GM18858 (cell line): ENCODE measurements around the gene PLEKHG4B.

Experiments used
- ATAC-seq: cut with Tn5 transposase; IDR thresholded peaks from one replicate; pipeline ENCODE4 v1.9.1; 2021; ENCODE audit not compliant: unreplicated experiment

PLEKHG4B gene

DNA sequence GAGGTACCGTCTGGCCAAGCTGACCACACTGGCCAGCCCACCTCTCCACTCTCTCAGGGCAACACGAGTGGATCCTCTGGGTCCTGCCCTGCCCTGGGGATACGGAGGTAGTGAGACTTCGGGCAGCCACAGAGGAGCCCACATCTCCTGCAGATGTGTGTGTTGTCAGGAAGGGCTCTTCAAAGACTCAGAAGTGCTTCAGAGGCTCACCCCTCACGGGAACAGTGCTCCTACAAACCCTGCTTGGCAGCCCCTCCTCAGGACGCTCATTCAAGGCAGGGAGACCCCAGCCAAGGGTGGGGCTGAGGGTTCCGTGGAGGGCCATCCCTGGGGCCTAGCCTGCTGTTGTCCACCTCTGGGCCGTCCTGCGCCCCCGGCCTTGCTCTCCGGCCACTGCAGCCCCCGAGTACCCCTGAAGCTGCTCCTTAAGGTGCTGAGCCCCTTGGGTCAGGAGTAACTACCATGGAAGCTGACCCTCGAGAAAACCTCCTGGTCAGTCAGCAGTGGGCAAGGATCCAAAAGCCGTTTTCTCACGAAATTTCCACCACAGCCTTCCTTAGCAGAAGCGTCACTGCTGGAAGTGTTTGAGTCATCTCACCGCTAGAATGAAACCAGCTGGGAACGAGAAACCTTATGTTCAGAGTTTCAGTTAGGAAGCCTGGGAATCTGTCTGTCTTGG is 76.2 kb downstream of the PLEKHG4B start:
- ATAC-seq: no peak

- no peak for ATAC-seq
Measured at GRCh38 chr5:169071-169727, 77.2 kb downstream of the PLEKHG4B start.

GRCh38 chr5:169728-170094 is 77.7 kb downstream of the PLEKHG4B start:
- ATAC-seq: no peak

GRCh38 chr5:170971-171800 is 79.2 kb downstream of the PLEKHG4B start:
- ATAC-seq: no peak

GRCh38 chr5:171801-172331 is 79.9 kb downstream of the PLEKHG4B start:
- ATAC-seq: no peak

DNA sequence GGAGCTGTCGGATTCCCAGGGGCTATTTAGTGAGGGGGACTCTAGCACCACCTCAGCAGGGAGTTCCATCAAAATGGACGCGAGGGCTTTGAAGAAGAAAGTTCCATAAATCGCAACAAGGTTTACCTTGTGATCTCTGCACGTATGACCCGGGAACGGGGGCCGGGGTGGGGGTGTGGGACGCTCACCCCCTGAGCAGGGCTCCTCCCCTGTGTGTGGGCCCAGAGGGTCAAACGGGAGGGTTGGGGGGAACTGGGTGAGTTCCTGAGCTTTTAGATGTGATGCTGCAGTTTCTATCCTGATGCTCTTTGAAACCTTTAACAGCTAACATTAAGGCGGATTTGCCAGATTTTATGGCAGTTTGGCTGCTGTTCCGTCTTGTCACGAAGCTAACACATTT is 80.5 kb downstream of the PLEKHG4B start:
- no peak for ATAC-seq

DNA sequence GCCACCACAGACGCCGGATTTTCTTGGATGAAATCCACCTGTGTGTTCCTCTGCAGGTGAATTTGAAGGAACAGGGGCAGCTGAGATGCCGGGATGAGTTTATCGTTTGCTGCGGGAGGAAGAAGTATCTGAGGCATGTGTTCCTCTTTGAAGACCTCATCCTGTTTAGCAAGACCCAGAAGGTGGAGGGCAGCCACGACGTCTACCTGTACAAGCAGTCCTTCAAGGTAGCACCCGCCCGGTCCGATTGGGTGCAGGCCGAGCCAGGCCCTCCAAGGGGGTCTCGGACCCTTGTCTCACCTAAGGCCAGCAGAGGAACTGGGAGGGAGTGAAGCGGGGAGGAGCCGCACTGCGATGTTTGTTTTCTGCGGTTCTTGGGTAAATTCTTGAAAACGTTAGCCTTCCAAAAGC is 80.9 kb downstream of the PLEKHG4B start:
- no peak for ATAC-seq

GRCh38 chr5:173392-174290 is 81.7 kb downstream of the PLEKHG4B start:
- no peak for ATAC-seq

DNA sequence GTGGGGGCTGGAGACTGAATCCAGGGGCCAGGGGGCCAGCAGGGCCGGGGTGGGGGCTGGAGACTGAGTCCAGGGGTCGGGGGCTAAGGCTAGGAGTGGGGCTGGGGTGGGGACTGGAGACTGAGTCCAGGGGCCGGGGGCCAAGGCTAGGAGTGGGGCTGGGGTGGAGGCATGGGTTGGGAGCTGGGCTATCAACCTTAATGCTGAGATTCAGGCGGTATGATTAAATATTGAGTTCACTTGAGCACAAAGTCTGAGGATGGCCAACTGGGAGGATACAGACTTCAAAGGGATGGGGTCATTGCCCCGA is 82.3 kb downstream of the PLEKHG4B start:
- ATAC-seq: no peak

GRCh38 chr5:174876-175465 is 83.0 kb downstream of the PLEKHG4B start:
- ATAC-seq: no peak

GRCh38 chr5:176296-176823 is 84.4 kb downstream of the PLEKHG4B start:
- ATAC-seq: no peak

DNA sequence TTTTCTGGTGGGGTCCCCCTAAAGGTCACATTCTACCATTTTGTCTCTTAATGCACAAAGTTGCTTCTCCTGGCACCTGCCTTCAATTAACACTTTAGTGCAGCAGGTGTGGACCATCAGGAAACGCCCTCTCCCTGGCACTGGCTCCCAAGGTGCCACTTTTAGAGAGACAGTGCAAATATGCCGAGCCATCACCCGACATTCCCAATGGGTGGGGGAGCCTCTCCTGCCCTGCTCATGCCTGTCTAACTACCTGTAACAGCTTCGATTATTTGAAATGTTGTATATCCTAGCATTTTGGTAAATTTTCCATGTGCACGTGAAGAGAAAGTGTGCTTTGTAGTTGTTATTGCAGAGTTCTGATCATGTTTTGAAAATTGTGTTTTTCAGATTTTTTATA is 86.1 kb downstream of the PLEKHG4B start:
- no peak for ATAC-seq

GRCh38 chr5:179401-179800 is 87.4 kb downstream of the PLEKHG4B start:
- ATAC-seq: no peak

DNA sequence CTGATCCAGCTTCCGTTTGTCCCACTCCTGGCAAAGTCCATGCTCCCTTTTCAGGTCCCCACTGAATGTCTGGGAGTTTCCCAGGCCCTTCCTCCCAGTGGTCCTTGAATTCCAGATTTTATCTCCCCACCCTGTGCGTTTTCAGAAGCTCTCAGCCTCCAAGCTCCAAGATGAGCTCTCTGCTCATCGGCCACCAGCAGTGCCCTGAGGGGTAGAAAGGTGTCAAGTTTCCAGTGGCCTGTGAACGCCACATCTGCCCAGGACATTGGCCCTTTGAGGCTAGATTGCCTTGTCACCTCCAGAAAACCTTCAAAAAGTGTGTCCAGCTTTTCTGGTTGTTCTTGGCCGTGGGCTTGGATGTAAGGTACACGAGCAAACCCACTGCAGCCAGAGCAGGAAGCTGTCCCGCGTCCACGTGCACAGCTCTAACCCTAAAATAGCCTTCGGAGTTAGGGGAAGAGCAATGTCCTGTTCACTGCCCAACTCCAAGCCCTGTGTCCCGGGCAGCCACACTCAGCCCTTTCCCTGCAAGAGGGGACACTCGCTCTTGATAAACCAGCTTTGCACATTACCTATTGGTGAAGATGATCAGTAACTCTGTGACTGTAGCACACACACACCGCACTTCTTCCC is 88.4 kb downstream of the PLEKHG4B start:
- ATAC-seq: no peak

DNA sequence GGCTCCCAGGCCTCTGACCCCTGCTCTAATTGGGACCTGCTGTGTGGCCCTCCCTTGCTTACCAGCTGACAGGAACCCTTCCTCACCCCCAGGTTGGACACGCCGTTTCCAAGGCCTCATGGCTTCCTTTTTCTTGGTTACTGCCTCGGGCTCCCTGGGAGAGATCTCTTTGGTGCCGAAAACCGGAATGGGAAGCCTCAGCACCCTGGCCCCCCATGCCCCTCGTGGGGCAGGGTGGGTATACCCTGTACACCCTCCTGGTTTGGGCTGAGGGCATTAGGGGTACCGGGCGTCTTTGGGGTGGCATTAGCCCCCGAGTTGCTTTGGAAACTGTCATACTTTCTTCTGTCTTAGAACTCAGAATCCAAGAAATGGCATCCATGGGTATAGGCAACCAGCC is 89.2 kb downstream of the PLEKHG4B start:
- no peak for ATAC-seq

GRCh38 chr5:181566-181965 is 89.6 kb downstream of the PLEKHG4B start:
- no peak for ATAC-seq

- no peak for ATAC-seq
Measured at GRCh38 chr5:182126-182525, 90.2 kb downstream of the PLEKHG4B start.

GRCh38 chr5:184471-184870 is 92.5 kb downstream of the PLEKHG4B start:
- no peak for ATAC-seq

GRCh38 chr5:185095-186070 is 93.4 kb downstream of the PLEKHG4B start:
- ATAC-seq: no peak
